ENCODE results near the gene ELAVL1.
A peak's percentile ranks its signal among the peaks of the same experiment; 100 is the strongest.

The ELAVL1 gene

DNA sequence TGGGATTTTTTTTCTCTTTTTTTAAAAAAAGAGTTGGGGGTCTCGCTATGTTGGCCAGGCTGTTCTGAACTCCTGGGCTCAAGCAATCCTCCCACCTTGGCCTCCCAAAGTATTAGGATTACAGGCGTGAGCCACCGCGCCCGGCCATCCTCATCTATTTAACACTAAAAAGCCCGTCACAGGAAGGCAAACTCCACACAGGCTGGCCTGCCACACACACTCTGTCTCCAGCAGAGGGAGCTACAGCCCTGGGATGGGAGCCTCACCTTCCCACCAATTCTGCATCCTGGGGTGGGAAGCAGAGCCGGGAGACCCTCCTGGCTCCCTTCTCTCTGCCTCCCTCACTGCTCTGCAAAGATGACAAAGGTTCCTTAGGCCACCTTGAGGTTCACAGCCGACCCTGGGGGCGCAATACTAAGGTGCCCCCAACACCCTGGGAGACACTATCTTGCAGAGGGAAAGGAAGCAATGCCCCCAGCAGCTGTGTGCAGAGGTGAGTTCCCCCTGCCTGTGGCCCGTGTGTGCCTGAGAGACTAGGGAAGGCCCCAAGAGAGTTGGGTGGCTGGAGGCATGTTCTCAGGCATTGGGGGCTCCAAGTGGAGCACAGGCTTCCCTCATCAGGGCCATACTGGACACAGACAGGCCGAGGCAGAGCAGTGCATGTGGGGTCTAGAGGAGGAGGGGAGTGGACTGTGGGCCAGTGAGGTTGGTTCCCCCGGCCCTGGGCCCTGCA is 34.6 kb downstream of the ELAVL1 start:
- H3K4me3 ChIP-seq (ENCODE audit: low read depth, low read length) = no peak overlapping the region
- DNase-seq (ENCODE audit: low read depth) = no peak
- TF ChIP-seq, protein P1, sequence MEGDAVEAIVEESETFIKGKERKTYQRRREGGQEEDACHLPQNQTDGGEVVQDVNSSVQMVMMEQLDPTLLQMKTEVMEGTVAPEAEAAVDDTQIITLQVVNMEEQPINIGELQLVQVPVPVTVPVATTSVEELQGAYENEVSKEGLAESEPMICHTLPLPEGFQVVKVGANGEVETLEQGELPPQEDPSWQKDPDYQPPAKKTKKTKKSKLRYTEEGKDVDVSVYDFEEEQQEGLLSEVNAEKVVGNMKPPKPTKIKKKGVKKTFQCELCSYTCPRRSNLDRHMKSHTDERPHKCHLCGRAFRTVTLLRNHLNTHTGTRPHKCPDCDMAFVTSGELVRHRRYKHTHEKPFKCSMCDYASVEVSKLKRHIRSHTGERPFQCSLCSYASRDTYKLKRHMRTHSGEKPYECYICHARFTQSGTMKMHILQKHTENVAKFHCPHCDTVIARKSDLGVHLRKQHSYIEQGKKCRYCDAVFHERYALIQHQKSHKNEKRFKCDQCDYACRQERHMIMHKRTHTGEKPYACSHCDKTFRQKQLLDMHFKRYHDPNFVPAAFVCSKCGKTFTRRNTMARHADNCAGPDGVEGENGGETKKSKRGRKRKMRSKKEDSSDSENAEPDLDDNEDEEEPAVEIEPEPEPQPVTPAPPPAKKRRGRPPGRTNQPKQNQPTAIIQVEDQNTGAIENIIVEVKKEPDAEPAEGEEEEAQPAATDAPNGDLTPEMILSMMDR (IDR thresholded peaks at IDR 0.05; ENCODE audit: low read depth, low read length, missing control alignments) = peak; percentile 87

DNA sequence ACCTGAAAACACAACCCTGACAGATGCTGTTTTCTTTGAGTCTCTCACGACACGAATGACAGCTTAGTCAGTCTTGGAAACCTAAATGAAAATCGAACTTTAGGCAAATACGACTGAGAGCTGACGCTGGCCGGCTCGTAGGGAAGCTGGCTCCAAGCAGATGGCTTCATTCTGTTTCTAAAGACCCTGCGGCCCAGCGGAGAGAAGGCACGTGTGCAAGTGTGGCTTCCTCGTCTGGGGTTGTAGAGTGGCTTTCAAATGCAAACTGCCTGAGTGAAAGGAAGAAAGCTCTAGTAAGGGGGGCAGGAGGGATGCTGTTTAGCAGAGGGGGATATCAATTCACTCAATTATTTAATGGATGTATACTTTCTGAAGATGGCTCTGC is 35.9 kb downstream of the ELAVL1 start:
- DNase-seq (ENCODE audit: low read depth) = no peak
- H3K4me3 ChIP-seq (ENCODE audit: low read depth, low read length) = no peak overlapping the region
- TF ChIP-seq, protein P1 (IDR thresholded peaks at IDR 0.05; ENCODE audit: low read depth, low read length, missing control alignments) = no peak

DNA sequence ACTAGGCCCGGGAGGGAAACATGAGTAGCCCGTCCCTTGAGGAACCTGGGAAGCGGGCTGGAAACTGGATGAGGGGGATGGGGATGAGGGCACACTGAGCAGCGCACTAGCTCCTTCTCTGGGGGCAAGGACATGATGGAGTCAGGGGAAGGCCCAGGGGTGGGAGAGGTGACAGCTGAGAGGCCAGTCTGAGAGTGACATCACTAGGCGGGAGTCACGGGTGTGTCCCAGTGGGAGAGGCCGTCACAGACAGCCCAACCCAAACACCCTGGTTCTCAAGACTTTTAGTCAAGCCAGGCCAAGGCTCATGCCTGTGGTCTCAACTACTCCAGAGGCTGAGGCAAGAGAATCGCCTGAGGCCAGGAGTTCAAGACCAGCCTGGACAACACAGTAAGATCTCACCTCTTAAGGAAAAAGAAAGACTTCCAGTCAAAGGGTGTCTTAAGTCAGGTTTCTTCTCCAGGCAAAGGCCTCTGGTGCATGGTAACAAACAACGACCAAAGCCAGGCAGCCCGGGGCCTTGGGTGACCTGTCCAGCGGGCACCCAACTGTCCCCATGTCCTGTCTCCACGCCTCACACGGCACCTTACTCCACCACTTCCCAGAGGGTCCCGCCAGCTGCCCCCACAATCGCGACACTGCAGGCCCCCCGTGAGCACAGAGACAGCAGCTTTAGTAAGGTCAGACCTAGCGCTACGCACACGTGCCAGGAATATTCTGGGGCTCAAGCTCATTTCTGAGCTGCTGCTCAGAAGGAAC is 36.5 kb downstream of the ELAVL1 start:
- no peak for DNase-seq (ENCODE audit: low read depth)
- TF ChIP-seq, protein P1 (IDR thresholded peaks at IDR 0.05; ENCODE audit: low read depth, low read length, missing control alignments) = no peak
- H3K4me3 ChIP-seq (ENCODE audit: low read depth, low read length) = no peak overlapping the region

DNA sequence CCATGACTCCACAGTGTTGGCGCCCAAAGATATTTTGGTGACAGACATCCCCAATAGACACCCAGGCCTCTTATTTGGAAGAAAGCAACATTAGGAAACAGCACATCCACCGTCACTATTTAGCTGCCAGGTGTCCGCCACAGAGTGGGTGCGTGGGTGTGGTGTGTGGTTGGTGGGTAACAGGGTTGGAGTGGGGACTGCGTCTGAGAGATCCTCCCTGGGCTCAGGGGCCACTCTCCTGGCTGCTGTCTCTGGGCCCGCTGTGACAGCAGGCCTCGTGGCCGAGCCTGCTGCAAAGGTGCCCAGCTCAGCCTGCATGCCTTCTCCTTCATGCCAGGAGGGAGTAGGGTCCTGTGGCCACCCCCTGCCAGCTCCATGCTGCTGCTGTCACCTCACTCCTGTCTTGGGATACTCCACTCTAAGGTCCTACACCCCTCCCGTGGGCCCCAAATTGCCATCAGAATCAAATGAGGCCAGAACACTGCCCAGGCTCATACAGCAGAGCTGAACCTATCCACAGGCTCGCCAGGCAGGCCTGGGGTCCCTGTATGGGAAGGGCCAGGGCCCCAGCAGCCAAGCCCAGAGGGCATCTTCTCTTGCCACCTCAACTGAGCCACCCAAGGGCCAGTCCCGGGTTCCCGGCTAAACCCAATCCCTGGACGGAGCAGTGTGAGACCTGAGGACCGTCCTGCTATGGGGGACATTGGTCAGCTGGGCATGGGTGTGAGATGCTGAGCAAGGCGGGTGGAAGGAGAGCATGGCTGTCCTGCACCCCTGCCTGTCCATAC is 37.2 kb downstream of the ELAVL1 start:
- no peak for DNase-seq (ENCODE audit: low read depth)
- TF ChIP-seq, protein P1 (IDR thresholded peaks at IDR 0.05; ENCODE audit: low read depth, low read length, missing control alignments) = no peak
- H3K4me3 ChIP-seq (ENCODE audit: low read depth, low read length) = no peak overlapping the region

DNA sequence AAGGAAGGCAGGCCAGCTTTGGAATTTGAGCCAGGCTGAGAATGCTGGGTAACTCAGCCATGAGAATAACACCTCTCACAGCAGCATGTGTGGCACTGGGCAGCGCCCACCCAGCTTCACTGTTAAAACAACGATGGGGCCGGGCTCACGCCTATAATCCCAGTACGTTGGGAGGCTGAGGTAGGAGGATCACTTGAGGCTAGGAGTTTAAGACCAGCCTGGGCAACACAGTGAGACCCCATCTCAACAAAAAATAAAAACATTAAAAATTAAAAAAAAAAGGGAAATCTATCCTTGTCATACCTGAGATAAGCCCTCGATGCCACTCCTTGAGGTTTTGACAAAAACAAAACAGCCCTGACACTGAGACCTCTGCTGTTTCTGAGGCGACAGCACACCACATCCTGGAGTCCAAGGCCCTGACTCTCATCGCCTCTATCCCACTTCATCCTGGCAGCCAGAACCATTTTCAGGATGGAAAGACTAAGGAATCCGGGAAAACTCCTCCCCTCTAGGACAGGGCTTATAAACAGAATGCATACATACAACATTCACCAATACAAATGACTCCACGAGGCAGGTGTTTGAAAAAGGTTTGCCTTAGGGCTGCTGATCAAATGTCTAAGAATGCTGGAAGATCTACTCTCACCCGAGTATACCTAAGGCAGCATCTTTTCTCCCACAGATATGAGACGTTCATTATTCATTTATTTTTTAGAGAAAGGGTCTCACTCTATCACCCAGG is 39.3 kb downstream of the ELAVL1 start:
- DNase-seq (ENCODE audit: low read depth) = no peak
- TF ChIP-seq, protein P1 (IDR thresholded peaks at IDR 0.05; ENCODE audit: low read depth, low read length, missing control alignments) = no peak
- H3K4me3 ChIP-seq (ENCODE audit: low read depth, low read length) = no peak overlapping the region

DNA sequence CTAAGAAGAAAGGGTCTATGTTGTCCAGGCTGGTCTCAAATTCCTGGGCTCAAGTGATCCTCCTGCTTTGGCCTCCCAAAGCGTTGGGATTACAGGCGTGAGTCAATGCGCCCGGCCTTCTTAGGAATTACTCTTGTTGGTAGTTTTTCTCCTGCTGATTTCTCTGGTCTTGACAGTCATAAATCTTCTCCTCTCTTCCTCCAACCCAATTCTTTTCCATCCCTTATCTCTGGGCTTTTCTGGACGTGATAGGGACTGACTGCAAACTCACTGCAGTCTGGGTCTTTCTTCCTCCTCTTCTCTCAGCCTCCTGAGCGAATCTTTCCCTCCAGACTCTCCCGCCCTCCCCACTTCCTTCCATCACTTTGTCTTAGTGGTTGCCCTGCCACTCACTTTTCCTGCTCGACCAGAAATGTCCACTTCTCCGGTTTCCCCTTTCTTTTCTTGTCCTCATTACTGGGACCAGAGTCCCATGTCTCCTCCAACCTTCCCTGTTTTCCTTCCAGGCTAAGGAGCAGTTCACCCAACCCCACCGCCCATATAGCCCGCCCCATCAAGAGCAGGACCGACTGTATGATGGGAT is 40.1 kb downstream of the ELAVL1 start:
- no peak for DNase-seq (ENCODE audit: low read depth)
- TF ChIP-seq, protein P1 (IDR thresholded peaks at IDR 0.05; ENCODE audit: low read depth, low read length, missing control alignments) = no peak
- H3K4me3 ChIP-seq (ENCODE audit: low read depth, low read length) = no peak overlapping the region
